GM19468 (cell line): Measurements from ENCODE around the gene VRTN.
"Not testable (repeated sequence)": the region's sequence is repeated elsewhere in the genome, so short reads cannot be mapped to it uniquely, and the experiment has no call there.

ENCODE experiments used
- ATAC-seq: cut with Tn5 transposase; IDR thresholded peaks from one replicate; pipeline ENCODE4 v1.9.1; 2021; ENCODE audit warnings: mild to moderate bottlenecking, moderate library complexity, moderate number of reproducible peaks; ENCODE audit not compliant: unreplicated experiment; ENCODE audit errors: extremely low read depth

The VRTN gene, protein sequence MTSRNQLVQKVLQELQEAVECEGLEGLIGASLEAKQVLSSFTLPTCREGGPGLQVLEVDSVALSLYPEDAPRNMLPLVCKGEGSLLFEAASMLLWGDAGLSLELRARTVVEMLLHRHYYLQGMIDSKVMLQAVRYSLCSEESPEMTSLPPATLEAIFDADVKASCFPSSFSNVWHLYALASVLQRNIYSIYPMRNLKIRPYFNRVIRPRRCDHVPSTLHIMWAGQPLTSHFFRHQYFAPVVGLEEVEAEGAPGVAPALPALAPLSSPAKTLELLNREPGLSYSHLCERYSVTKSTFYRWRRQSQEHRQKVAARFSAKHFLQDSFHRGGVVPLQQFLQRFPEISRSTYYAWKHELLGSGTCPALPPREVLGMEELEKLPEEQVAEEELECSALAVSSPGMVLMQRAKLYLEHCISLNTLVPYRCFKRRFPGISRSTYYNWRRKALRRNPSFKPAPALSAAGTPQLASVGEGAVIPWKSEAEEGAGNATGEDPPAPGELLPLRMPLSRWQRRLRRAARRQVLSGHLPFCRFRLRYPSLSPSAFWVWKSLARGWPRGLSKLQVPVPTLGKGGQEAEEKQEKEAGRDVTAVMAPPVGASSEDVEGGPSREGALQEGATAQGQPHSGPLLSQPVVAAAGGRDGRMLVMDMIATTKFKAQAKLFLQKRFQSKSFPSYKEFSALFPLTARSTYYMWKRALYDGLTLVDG

DNA sequence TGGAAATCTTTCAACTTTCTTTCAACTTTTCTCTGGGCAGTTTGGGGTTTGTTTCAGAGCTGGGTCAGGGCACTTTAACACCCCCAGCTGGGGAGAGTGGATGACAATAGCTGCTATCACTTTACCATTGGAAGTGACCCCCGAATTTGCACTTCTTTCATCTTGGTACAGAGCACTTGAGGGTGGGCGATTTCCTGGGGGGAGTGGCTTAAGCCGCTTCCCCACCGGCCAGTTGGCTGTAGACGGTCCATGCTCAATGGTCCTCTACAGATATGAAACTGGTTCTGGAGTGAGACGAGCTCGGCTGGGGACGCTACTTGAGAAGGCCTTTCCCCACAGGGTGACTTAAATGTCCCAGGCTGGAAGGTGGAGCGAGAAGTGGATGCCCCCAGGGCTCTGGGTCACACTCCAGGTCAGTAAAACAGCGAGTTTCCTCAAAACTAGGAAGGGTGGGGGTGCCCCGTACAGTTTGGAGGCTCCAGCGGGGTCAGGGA is at the start of gene VRTN:
Gene VRTN, plus strand, starts transcription at position 231 of the 494 bp plus-strand sequence. CDS start 8,313 bp downstream, outside the sequence.
- ATAC-seq: no peak

DNA sequence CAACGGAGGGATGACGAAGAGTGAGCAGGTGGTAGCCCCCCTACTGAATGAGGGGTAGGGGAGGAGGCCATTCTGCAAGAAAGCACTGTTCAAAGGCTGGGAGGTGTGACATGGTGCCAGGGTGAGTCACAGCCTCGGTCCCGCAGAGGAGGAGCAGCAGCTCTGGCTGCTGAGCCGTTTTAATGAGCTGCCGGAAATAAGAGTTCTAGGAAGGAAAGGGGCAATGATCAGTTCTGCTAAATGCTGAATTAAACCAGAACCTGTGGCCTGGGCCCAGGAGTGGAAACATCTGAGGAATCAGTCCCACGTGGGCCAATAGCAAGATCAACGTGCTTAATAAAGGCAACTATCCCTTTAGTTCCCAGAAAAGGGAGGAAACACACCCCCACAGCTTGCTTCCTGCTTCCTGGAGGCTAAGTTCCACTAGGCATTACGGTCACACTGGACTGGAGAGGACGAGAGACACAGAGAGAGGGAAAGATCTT is 49.2 kb upstream of the VRTN start:
- no peak for ATAC-seq

DNA sequence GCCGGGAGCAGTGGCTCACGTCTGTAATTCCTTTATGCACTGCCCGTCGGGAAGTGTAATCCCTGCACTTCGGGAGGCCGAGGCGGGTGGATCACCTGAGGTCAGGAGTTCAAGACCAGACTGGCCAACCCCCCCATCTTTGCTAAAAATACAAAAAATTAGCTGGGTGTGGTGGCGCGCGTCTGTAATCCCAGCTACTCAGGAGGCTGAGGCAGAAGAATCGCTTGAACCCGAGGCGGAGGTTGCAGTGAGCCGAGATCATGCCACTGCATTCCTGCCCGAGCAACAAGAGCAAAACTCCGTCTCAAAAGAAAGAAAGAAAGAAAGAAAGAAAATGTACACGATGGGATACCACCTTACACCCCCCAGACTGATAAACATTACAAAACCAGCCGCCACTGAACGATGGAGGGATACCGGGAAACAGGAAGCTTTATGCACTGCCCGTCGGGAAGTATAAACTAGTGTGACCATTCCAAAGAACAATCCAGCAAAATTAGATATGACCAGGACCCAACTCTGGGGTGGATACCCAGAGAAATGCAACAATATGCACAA is 46.6 kb upstream of the VRTN start:
- no peak for ATAC-seq

DNA sequence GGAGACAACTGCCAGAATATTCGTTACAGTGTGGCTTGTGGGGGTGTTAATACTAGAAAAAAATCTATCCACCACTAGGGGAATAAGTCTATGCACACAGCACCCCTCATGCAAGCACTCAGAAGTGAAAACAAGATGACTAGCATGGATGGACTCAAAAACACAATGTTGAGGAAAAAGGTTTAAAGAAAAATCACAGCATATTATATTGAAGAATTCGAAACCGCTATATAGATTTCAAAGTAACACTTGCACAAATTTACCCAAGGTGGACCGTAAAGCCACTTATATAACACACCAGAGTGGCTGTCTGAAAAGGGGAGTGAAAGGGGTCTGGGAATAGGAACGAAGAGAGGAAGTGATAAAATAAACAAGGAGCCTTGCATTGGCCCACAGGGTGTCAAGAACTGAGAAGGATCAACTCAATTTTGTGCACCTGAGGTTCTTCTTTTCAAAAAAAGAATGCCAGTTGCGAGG is 46.1 kb upstream of the VRTN start:
- ATAC-seq: no peak

DNA sequence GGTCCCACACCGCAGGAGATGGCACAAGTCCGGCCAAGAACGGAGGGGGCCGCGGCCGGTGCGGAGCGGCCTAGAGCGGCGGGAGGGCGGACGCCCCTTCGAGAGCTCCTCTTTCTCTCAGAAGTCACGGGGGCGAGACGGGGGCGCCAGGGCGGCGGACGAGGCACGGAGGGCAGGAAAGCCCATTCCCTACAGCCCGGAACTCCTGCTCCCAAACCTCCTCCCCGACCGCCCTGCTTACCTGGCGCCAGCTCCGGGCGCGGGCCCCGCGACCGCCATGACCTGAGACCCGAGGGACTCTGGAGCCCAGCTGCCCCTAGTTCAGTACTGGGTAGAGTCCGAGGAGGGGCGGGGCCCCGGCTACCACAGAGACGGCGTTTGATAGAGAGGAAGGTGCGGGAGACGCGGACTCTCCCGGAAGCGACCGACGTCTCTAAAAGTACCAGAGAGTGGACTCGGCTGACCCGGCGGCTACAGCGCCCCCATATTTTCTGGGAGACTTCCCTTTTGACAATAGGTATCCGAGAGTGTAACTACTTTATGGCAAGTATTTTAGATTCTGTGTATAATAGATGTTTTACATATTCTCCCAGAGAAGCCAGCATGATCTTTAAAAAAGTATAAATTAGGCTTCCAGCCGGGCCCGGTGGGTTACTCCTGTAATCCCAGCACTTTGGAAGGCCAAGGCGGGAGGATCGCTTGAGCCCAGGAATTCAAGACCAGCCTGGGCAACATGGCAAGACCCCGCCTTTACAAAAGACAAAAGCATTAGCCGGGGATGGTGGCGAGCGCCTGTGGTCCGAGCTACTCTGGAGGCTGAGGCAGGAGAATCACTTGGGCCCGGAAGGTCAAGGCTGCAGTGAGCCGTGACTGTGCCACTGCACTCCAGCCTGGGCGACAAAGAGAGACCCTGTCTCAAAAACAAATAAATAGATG is 45.4 kb upstream of the VRTN start, which contains the start of gene ABCD4:
Gene ABCD4, minus strand, starts transcription at position 301 of the 936 bp plus-strand sequence. Its CDS starts 22 bp downstream, at position 279.
- peak; percentile 76 for ATAC-seq

DNA sequence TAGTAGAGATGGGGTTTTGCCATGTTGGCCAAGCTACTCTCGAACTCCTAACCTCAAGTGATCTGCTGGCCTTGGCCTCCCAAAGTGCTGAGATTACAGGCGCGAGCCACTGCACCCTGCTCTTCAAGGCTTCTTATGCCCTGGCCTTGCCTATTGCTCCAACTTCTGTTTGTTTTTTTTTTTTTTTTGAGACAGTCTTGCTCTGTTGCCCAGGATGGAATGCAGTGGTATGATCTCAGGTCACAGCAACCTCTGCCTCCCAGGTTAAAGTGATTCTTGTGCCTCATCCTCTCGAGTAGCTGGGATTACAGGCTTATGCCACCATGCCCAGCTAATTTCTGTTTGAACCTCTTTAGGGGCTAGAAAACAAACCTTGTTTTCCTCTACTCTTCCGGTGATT is 39.6 kb upstream of the VRTN start:
- ATAC-seq: no peak

DNA sequence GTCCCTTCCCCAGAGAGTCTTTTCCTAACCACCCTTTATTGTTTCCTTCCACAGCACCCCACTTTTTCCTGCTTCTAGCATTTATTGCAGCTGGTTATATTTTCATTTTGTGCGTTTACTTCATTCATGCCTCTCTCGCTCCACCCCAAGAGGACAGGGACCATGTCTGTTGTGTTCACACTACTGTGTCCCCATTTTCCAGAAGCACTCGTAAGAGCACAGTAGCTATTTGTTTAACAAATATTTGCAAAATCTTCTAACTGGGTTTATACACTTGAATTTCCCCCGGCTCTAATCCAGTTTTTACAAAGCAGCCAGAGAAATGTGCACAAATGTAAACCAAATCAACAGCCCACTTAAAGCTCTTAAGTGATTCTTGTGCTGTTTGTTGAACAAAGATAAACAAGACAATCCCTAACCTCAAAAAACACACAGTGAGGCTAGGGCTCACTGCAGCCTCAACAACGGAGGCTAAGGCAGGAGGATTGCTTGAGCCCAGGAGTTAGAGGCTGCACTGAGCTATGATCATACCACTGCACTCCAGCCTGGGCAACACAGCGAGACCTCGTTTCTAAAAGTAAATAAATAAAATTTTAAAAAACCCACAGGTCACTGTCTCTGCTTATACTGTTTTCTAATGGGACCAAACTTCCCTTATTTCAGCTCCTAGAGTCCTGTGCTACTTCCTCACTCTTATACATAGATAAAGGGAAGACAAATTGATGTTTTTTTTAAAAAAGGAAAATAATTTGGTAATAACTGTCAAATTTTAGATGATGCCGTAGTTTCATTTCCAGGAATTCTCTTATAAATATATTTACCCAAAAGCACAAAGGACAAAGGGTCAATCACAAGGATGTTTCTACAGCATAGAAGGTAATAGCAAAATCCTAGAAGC is 38.9 kb upstream of the VRTN start:
- no peak for ATAC-seq

DNA sequence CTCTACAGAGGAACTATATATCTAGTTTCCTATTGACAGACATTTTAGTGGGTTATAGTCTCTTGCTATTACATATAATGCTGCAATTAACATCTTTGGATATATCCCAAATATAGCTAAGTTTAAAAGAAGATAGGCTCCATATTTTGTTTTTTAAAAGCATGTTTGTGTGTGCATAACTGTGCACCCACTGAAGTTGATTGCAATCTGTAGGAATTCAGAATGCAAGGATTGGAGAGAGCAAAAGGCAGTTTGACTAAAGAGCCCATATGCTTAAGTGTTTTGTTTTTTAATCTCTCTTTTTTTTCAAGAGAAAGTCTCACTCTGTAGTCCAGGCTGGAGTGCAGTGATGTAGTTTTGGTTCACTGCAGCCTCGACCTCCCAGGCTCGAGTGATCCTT is 36.1 kb upstream of the VRTN start:
- ATAC-seq: no peak

DNA sequence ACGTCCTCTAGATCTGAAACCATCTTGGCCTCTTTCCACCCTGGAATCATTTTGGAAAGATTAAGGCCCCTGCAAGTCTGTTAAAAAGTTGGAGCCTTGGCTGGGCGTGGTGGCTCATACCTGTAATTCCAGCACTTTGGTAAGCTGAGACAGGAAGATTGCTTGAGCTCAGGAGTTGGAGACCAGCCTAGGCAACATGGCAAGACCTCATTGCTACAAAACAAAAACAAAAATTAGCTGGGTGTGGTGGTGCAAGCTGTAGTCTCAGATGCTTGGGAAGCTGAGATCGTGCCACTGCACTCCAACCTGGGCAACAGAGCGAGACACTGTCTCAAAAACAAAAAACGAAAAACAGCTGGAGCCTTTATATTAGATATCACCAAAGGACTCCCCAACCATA is 34.7 kb upstream of the VRTN start:
- ATAC-seq: no peak

DNA sequence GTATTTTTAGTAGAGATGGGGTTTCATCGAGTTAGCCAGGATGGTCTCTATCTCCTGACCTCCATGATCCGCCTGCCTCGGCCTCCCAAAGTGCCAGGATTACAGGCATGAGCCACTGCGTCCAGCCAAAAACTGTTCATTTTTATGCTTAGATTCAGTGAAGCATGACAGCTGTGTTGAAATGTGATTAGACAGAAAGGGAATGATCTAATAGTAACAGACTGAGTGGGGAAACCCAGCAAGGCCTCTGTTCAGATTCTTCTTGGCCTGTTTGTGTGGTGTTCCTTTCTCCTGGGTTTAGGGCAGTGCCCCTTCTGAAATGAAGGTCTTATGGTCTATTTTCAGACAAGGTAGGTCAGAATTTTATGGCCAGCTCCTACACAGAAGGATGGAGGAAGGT is 33.7 kb upstream of the VRTN start:
- ATAC-seq: no peak

DNA sequence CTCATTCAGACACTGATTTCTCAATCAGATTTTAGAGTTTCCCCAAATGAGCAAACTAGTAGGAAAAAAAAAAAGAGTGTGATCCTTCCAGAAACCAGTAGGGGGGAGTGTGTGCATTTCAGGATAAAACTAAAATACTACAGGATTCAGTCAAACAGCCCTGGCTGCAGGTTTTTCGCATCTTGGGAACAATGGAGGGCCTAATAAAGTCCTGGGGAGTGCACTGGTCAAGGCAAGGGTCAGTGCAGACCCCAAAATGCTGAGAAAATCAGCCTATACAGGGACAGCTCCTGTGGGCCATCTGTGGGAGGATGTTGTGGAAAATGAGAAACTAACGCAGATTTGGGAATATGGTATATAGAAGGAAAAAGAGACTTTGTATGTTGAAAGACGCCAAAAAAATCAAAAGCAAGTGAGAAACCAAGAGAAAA is 23.3 kb upstream of the VRTN start:
- ATAC-seq: no peak

DNA sequence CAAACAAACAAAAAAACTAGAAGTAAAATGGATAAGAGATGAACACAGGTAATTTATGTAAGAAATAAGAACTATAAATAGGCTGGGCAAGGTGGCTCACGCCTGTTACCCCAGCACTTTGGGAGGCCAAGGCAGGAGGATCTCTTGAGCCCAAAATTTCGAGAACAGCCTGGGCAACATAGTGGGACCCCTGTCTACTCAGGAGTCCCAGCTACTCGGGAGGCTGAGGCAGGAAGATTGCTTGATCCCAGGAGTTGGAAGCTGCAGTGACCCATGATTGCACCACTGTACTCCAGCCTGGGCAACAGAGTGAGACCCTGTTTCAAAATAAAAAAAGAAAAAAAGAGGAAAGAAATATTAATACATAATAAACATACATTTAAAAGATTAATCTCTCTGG is 22.8 kb upstream of the VRTN start:
- no peak for ATAC-seq

DNA sequence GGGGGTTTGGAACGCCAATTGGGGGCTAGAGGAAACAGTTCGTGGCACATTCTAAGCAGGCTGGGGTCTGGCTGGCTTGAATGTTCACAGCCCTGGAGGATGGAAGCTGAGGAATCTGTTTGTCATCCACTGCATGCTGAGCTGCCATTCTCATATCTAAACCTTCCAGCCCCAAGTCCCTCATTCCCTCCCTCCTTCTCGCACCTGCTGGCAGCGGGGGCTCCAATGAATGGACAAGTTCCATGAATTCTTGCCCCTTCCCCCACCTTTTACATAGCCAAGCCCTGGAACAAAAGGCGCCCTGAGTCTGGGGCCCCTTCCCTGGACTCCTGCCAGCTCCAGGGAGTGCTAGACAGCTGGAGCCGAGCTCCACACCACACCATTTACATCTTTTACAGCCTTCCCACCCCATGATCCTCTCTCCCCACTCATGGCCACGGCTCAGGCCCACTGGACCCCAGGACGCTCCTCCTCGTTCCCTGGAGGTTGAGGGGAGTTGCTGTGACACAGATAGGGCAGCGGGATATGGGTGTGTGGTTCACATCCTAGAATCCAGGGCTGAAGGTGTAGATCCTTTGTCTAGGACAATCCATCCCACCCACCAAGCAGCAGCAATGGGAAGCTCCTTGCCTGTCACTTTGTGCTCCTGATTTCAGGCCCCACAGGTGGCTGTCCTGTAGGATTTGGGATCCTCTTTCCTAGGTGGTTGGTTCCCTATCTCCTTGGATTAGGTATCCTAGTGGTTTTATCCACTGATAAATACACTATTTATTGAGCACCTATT is 21.7 kb upstream of the VRTN start:
- no peak for ATAC-seq

DNA sequence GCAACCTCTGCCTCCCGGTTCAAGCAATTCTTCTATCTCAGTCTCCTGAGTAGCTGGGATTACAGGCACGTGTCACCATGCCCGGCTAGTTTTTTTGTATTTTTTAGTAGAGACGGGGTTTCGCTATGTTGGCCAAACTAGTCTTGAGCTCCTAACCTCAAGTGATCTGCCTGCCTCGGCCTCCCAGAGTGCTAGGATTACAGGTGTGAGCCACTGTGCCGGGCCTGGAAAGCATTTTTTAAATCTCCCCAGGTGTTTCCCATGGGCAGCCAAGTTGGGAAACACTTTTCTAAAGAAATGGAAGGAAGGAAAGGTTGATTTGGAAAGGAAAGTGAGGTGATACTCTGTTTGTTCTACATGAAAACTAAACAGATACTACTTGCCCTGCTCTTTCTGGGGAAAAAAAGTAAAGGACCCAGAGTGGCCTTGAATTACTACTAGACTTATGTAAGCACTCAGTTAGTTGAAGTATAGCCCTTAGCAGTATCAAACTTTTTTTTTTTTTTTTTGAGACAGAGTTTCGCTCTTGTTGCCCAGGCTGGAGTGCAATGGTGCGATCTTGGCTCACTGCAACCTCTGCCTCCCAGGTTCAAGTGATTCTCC is 18.2 kb upstream of the VRTN start:
- ATAC-seq: not testable (repeated sequence)

DNA sequence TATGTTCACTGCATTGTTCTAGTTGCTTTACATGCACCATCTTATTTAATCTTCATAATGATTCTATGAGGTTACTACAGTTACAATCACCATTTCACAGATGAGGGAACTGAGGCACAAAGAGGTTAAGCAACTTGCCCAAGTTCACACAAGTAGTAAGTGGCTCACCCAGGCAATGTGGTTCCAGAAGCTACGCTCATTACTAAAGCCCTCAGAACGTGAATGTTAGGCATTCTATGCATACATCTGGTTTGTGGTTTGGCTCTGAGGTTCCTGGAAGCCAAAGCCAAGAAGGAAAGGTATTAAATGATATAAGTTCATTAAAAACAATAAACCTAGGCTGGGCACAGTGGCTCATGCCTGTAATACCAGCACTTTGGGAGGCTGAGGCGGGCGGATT is 14.4 kb upstream of the VRTN start:
- ATAC-seq: no peak

DNA sequence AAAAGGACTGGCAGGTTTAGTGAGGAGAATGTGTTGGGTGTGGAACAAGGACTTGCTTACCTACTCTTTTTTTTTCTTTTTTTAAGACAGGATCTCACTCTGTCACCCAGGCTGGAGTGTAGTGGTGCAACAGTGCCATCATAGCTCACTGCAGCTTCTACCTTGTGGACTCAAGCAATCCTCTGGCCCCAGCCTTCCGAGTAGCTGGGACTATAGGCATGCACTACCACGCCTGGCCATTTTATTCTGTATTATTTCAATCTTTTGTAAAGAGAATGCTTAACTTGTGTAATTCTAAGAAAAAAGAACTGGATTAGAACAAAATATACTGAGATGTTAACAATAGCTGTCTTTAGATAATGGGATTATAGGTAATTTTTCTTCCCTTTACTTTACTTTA is 1.9 kb upstream of the VRTN start:
- no peak for ATAC-seq

DNA sequence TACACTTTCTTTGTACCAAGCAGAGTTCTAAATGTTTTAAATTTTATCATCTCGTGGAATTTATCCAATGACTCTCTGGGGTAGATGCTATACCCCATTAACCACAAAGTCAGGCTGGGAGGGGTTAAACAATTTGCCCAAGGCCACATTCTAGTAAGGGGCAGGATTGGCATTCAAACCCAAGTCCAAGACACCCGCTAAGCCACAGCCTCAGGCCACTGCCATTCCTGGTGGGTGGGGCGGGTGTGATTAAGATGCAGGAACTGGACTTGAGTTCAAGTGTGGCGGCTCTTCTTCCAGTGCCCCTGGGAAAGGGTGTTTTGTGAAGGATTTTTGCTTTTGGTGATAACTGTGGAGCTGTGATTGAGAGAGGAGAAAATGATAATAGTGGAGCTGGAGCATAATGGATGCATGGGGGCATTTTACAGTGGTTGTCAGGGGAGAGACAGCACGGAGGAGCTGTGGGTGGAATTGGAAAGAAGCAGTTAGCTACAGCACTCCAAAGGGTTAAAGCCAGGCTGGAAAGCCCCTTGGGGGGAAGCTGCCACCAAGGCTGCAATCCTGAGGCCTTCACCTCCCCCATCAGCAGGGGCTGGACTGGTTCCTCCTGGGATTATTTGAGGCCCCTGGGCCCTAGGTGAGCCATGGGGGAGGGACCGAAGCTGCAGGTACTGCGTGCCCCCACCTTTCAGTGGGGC is 1.0 kb upstream of the VRTN start:
- no peak for ATAC-seq
